T-helper 1 cell treated with Interleukin-12 subunit alpha and Interleukin-12 subunit beta and Interleukin-4 antibody, amounts not matched to agents 30 ng/mL and 1 ng/mL, for 36 hours (primary cell): ENCODE measurements around the gene B3GNT9. TPM values are rescaled to one million over a fixed set of nuclear protein-coding genes. Genes with fewer than 3 reads are reported as not detected.

Experiments used
- intact Hi-C: fragments of 100-400 bp; cut with micrococcal nuclease; formaldehyde crosslinking; loops from one replicate; pipeline ENCODE4 v1.15.1; 2024
- total RNA-seq: library from RNA; stranded (reverse); gene quantifications from 2 replicates; pipeline ENCODE4 v1.2.3, GENCODE V29; 2022

Gene B3GNT9
- total RNA-seq, 1 donor from 2014 or later = 15.1 TPM

DNA sequence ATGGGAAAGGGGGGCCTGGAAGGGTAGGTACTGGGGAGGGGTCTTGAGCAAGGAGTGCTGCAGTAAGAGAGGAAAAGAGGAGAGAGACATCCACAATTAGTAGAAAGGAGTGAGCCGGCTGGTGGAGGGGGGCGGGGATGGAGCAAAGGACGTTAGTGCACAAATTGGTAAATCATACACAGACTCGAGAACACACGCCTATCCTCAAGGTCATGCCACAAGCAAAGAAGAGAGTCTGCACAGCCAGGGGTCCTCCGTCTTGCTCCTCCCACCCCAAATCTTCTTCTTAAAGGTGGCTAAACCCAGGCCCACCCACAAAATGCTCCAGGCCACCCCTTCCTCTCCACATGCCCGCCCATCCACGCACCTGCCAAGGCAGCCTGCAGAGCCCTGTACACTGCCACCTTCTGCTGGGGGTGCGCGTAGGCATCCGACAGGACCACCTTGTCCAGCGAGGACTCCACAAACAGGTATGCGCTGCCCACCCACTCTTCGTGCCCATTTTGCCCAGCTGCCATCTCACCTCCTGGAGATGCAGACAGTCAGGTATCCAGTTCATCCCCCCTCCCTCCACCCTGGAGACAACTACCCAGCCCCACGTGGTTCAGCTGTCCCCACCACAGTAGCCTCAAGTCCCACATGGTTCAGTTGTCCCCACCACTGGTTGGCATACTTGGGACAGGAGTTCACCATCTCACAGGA lies 5.5 kb upstream of the B3GNT9 start:
- intact Hi-C loops = no loop called here

DNA sequence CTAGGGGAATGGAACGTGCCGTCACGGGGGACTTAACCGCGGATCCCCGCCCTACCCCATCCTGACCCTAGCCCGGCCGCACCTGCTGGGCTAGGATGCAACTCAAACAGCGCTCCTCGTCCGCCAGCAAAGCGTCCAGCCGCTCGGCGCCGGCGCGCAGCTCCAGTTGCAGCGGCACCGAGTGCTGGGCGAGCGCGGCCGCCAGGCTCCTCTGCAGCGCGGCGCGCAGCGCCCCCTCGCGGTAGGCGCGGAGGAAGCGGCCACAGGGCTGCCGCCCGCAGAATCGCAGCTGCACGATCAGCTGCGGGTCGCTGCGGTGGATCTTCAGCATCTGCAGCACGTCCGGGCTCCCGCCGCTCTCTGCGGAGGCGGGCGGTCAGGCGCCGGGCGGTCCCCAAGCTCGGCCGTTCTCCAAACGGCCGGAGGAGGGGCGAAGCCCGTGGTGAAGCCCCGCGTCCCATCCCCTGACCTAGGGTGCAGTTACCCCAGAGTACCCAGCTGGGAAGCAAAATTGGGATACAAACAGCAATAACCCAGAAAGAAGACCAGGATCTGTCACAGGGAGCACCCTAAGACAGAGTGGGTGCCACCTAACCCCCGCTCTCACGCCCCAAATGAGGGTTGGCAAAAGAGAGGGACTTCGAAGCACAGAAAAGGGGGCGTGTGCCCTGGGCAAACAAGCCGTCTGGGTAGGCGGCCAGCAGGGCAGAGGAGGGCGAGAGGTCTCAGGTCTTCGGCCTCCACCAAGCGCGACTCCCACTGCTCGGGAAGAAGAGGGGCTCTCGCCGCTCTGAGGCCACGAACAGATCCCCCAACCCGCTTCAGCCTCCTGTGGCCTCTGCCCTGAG lies 4.7 kb upstream of the B3GNT9 start:
- intact Hi-C loops = loop anchor here (1.0 kb wide), 4 partner anchors 137 to 208 kb away; no protein-coding TSS in a partner anchor

DNA sequence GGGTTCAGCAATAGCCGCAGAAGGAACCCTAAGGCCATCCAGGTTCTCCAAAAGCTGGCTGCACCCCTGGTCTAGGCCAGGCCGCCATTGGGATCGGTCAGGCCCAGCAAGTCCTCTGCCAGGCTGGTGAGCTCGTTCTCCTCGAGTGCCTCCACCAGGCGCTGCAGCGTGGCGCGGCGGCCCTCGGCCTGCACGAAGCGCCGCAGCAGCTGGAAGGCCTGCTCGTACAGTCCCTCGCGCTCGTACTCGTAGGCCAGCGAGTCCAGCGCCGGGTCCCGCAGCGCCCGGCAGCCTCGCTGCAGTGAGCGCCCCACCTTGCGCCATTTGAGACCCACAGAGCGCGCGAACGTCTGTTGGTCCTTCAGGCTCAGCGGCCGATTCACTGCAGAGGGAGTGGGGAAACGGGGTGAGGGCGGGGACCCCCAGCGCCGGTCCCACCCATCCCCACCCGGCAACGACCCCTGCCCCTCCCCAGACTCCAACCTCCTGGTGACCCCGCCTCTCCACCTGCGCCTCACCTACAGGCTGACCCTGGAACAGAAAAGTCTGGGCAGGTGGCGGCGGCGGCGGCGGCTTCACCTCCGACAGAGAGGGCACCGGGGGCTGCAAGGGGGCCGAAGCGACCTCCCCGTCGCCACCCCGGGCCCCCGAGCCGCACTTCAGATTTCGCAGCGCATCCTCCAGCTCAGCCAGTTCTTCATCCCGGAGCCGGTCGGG lies 3.9 kb upstream of the B3GNT9 start:
- intact Hi-C loops = loop anchor here (1.0 kb wide), 4 partner anchors 136 to 207 kb away; no protein-coding TSS in a partner anchor

DNA sequence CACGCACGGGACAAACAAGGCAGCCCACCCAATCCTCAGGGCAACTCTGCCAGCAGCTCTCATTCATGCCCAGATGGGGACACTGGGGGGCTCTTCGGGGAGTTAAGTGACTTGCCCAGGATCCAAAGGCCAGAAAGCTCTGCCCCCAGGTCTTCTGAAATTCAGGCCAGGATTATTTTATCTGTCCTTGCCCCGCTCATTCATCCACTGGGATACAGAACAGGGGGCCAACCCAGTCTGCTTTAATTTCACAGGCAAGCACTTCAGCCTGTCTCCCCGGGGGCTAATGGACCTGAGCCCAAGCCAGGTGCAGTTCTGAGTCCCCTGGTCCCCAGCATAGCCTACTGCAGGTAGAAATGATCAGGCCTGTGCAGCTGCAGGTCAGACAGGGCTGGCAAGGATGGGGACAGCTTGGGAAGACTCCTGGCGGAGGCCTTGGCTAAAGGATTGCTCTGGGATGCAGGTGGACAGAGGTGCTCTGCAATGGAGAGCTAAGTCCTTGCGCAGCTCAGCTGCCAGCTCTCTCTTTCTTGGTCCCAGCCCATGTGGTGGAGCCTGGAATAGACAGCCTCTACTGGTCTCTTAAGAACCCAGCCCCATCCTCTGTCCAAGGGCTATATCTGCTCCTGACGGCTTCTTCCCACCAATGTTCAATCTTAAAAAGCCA lies 766 bp upstream of the B3GNT9 start:
- intact Hi-C loops = loop anchor here (2.0 kb wide), 1 partner anchor 43 kb away; the partner anchor contains the start of gene PHAF1

DNA sequence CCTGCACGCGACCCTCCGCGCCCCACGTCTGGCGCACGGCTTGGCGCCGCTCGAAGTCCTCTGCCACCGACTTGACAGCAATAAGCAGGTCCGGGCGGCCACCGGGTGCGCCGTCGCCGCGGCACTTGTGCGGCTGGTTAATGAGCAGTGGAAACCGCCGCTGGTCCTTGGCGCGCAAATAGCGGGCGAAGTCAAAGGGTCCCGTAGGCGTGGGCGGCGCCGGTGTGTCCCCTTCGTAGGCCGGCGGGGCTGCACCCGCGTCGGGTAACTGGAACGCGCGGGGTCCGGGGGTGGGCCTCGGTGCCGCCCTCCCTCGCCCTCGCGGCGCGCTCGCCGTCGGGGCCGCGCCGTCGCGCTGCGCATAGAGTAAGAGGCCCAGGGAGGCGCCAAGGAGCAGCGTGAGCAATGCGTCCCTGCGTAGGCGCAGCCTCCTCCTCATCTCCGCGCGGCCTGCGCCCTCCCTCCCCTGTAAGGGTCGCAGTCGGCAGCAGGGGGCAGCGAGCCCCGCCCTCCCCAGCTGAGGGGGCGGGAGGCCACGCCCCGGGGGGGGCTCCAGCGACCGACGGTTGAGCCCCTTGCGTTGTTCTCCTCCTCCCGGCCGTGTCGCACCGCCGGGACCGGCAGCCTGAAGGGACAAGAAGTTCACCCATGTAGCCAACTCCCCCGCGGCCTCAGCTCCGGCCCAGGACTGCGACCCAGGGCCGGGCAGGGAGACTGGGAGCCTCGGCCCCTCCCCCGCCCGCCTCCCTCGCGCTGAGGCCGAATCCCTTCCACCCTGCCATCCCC lies 558 bp downstream of the B3GNT9 start:
- intact Hi-C loops = loop anchor here (1.0 to 2.0 kb wide), 2 partner anchors 9 to 41 kb away; partner anchors contain the start of genes FBXL8, PHAF1 and TRADD

DNA sequence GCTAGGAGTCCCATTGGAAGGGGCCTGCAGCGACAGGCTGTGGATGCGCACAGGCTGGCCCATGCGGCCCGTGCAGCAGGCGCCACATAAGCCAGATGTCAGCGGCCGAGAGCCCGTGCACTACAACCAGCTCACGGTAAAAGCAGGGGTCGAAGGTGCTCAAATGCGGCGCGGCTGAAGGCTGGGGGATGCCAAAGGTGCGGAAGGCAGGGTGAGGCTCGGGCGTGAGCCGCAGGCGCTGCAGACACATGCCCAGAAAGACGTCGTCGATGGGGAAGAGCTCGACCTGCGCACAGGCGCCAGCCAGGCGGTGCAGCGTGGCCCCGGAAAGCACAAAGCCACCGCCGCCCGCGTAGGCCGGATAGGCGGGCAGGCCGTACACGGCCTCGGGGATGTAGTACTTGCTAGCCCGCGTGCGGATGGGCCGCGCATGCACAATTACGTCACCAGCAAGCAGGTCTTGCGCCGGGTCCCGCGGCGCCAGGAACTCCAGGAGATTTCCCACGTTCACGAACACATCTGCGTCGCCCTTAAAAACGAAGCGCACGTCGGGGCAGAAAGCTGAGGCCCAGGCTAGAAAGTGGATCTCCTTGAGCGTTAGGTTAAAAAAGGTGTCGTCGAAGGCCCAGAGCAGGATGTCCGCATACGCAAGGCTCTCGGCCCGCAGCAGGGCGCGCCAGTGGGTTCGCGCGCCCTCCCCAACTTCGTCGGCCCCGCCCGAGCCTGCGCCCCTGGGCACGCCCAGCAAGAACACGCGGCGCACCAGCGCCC lies 1.3 kb downstream of the B3GNT9 start:
- intact Hi-C loops = loop anchor here (1.0 to 2.0 kb wide), 2 partner anchors 10 to 41 kb away; partner anchors contain the start of genes FBXL8, PHAF1 and TRADD

DNA sequence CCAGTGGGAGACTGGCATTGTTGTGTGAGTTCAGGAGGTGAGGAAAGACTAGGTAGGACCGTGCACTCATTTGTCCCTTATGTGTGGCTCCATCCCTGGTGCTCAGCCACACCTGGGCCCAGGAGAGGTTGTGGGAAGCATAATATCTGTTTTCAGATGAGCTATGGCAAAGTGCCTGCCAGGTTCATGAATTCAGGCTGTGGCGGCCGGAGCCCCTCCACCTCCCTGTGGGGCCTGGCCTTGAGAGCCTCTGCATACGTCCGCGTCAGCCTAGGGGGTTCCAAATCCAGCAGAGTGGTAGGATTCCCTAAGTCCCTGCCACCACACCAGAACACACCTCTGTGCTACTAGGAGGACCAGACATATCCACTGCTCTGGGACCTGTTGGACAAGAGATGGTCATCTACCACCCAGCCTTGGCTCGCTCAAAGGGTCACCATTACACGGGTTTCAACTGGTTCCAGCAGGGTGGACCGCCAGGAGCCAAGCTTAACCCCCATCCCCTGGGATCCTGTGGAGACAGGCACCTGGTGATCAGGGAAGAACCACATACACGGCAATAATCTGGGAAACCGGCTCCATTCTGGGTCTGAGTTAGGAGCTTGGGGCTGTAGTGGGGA lies 2.0 kb downstream of the B3GNT9 start:
- intact Hi-C loops = no loop called here

DNA sequence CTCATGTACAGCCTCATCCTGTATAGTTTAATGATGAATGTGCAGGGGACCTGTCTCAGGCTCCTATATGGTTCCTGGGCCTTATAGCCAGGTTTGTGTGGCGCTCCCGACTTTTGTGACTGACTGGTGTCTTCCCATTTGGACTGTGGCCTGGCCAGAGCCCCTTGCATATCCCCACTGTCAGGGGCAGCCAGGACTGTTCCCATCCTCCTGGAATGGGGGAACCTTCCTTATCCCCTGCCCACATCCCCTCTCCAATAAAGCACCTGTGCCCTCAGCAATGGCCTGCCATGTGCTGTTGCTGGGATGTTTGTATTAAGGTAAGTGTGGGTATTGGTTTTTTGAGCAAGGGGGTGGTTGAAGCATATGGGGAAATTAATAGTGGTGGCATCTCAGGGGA lies 2.6 kb downstream of the B3GNT9 start:
- intact Hi-C loops = no loop called here

DNA sequence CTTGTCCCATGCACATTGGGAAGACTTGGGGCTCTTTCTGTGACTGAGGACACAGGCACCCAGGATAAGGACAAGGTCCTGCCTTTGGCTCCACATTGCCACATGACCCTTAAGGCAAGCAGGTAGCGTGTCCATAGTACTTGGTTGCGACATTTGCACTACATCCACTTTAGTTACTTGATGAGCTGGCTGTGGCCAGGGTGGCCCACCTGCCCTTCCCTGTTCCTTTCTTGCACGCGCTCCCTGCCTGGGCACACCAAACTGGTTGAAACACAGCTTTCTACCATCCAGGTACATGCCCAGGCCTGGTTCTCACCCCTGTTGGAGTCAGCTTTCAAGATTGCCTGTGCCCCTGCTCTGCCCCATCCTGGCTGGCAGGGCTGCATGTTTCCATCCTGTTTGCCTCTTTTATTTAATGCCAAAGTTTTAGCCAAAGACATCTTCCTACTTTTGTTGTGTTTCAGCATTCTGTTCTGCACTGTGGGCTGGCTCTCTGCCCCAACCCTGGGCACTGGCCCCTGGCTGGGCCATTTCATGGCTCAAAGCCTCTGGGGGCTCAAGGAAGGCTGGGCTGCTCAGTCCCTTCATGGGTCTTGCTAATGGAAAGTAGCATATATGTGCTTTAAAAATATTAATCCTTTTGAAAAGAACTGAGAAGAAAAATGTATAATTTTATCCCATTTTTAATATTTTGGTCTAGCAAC lies 3.2 kb downstream of the B3GNT9 start:
- intact Hi-C loops = no loop called here

DNA sequence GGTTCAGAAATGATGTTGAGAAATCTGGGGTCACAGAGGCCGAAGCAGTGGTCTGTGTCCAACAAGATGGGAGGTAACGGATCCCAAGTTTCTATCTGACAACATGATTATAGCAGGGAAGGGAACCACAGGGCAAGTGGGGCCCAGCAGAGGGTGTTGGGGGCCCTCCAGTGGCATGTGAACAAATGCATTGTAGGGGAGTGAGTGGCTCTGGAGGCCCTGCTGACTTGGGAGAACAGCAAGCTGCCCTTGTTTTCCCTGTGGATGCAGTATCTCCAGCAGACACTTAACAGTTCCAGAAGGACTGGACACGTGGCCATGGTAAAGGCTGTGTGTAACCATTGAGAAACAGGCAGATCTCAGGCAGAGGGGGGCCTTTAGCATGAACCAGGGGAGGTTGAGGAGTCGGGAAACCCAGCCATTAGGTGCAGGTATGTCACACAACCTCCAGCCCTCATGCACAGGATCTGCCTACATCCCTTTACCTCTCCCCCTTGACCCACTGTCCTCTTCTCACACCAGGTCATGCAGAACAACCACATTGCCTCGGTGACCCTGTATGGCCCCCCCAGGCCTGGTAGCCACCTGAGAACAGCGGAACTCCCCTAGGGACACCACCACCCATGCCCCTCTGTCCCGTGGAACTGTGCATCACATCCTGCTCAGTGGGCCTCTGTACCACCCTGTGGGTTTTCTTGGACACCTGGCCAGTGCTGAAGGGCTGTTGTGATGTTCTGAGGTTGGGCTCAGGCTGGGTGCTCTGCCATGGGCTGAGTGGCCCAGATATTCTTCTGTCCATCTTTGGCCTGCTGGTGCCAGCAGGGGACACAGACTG lies 4.1 kb downstream of the B3GNT9 start:
- intact Hi-C loops = no loop called here

DNA sequence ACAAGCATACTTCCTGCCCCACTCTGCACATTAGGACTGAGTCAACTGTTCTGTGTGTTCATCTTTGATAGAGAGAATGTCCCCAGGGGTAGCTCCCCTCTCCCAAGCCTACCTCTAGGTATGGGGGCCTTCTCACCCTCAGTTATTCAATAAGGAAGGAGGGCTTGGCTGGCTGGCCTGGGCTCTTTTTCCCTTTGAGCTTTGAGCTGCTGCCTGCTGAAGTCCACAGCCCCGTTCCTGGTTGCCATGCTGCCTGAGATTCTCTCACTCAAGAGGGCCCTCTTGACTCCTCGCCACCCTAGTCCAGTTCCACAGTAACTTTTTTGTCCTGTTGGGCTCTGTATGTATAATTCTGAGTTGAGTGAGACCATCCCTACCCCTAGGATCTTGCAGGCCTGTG lies 5.1 kb downstream of the B3GNT9 start:
- intact Hi-C loops = no loop called here

DNA sequence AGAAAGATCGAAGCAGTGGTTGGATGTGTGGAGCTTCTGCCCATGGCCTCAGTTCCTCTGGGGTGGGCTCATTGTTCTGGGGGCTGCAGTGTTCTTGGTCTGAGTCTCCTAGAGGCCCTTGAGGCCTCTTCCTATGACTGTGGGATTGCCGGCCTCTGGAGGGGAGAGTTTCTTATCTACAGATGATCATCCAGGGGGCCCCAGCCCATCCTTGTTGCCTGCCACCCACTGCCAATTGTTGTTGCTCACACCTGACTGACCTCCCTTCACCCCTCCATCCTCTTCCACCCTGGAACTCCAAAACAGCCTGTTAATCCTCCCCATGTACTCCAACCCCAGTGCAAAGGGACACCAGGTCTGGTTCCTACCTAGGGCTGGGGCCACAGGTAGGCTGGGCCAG lies 5.9 kb downstream of the B3GNT9 start:
- intact Hi-C loops = no loop called here

DNA sequence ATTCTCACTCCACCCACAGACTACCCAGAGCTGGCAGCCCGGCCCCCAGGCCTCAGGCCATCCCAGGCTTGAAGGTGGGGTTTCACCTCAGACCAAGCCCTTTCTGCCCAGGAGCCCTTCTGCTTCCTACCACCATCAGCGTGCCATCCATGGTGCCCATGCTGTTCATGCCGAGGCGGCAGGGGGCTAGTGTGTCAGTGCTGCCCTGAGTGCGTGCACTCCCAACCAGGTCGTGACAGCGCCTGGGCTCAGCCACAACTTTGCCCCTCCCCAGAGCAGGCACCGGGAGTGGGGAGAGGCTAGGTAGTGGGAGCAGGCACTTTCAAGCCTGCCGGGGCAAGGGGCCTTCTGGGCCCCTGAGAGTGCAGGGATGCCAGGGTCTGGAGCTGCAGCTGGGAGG lies 8.5 kb downstream of the B3GNT9 start:
- intact Hi-C loops = no loop called here

DNA sequence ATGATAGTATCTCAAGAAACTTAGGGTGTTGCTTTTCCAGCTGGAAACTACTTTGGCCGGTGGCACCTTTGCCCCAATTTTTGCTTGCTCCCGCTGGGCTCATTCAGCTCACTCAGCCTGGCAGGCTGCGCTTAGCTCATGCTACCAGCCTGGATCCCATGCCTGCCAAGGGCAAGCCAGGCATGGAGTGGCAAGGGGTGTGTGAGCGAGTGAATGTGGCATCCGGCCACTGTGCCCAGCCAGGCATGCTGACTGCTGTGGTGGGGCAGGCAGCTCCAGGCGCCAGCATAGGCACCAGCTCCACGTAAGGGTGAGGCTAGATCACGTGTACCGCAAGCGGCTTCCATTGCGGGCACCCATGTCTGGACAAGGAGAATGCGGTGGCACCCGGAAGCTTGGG lies 9.4 kb downstream of the B3GNT9 start:
- intact Hi-C loops = no loop called here

DNA sequence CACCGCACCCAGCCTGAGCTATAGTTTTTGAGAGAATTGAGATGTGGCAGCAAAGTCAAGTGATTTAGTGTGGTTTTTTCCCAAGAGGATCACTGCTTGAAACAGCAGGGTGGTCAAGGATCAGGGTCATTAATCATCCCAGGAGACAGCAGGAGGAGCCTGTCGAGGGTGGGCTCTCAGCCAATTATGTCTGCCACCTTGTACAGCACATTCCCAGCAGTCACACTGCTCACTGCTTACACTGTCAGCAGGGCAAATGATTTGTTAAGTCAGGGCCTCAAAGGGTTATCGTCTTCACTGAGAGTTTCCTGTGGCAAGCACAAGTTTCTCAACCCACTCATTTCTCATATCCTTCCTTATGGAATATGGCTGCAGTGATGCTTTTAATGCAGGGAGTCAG lies 13.2 kb downstream of the B3GNT9 start:
- intact Hi-C loops = no loop called here

DNA sequence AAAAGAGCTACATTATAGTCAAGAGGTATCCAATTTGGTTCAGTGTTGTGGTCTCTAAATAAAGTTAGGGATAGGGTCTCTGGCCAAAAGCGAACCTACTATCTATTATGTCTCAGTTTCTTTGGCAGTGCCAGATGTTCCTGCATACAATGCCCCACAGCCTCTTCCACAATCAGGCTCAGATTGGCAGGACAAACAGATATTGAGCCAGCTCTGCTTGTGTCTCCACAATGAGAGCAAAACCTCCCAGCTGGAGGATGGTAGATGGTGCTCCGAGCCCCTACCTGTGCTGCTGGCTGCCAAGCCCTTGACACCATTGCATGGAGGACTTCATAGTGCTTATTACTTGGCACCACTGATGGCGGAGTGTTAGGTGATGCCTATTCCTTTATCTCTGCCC lies 21.4 kb downstream of the B3GNT9 start:
- intact Hi-C loops = no loop called here

DNA sequence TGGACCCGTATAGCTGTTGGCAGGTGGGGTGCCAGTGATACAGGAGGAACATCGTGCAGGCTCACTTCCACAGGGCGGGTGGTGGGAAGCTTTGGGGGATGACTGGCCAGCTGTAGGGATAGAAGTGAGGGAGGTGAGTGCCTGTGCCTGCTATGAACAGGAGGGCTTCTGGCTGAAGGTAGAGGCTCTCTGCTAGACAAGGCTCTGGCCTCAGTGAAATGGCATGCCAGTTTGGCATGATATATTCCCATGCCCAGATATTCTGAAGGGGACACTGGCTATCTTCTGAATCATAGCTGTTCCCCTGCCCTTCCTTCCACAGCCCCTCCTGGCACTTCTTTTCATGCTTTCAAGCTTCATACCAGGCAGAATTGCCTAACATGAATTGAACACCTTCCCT lies 21.9 kb downstream of the B3GNT9 start:
- intact Hi-C loops = no loop called here

DNA sequence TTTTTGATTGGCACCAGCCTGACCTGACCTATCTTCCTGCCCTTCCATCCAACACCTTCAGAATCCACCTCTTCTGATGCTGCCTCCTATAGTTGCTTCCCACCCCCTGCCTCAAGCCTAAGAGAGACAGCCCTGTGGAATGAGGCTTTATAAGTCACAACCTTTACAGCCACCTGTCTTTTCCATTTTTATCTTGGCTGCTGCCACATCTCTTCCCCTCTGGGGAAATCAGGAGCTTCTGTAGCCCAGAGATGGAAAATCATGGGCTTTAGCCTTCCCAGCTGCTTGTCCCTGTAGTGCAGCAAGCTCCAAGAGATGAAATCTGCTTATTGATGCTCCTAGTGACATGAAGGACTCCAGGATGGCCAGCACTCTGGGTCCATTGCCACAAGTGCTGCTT lies 22.4 kb downstream of the B3GNT9 start:
- intact Hi-C loops = no loop called here
